HUES48 (cell line): ENCODE data around the gene TAT.
A peak's percentile ranks its signal among the peaks of the same experiment; 100 is the strongest.

Source experiments
- H3K27ac ChIP-seq: one replicate; pipeline ENCODE4 v1.7.0; 2013; ENCODE audit warnings: low read depth, low read length, inconsistent platforms
- H3K27me3 ChIP-seq: 2 replicates; pipeline ENCODE4 v1.6.1; 2013; ENCODE audit warnings: mild to moderate bottlenecking, low read length; ENCODE audit not compliant: control insufficient read depth, insufficient read depth
- H3K36me3 ChIP-seq: 2 replicates; pipeline ENCODE4 v1.6.1; 2013; ENCODE audit warnings: low read length; ENCODE audit not compliant: control insufficient read depth, insufficient read depth
- H3K4me1 ChIP-seq: 2 replicates; pipeline ENCODE4 v1.6.1; 2013; ENCODE audit warnings: mild to moderate bottlenecking, low read length; ENCODE audit not compliant: control insufficient read depth, insufficient read depth
- H3K4me3 ChIP-seq: 2 replicates; pipeline ENCODE4 v1.5.1; 2013; ENCODE audit warnings: mild to moderate bottlenecking, low read depth, low read length
- H3K9ac ChIP-seq: 2 replicates; pipeline ENCODE4 v1.6.1; 2013; ENCODE audit warnings: mild to moderate bottlenecking, low read depth, low read length, moderate library complexity
- H3K9me3 ChIP-seq: 2 replicates; pipeline ENCODE4 v1.6.1; 2013; ENCODE audit warnings: low read length; ENCODE audit not compliant: control insufficient read depth, insufficient read depth

Gene TAT

GRCh38 chr16:71537643-71538042, 39.2 kb downstream of the TAT start:
- Histone ChIP-seq H3K36me3 (peaks cover 4% of the 10 kb centered on the region; the same call in 1 of the 2 replicates), H3K4me3 (no peak overlapping the region), H3K4me1 (no peaks in the 10 kb centered on the region), H3K27me3 (no peaks in the 10 kb centered on the region), H3K9me3 (no peaks in the 10 kb centered on the region), H3K27ac (no peak overlapping the region), H3K9ac (no peak overlapping the region)

GRCh38 chr16:71536752-71537499, 40.0 kb downstream of the TAT start:
- peaks cover 4% of the 10 kb centered on the region; the same call in 1 of the 2 replicates for H3K36me3 ChIP-seq
- no peak overlapping the region for H3K9ac ChIP-seq
- H3K27me3 ChIP-seq, result no peaks in the 10 kb centered on the region
- no peaks in the 10 kb centered on the region for H3K9me3 ChIP-seq
- no peak overlapping the region for H3K4me3 ChIP-seq
- no peak overlapping the region for H3K27ac ChIP-seq
- no peaks in the 10 kb centered on the region for H3K4me1 ChIP-seq

GRCh38 chr16:71532366-71532765, 44.5 kb downstream of the TAT start:
- Histone ChIP-seq H3K9me3 (no peaks in the 10 kb centered on the region), H3K27me3 (no peaks in the 10 kb centered on the region), H3K4me1 (no peaks in the 10 kb centered on the region), H3K36me3 (no peaks in the 10 kb centered on the region), H3K27ac (no peak overlapping the region), H3K9ac (no peak overlapping the region), H3K4me3 (no peak overlapping the region)

- no peaks in the 10 kb centered on the region for H3K36me3 ChIP-seq
- H3K27me3 ChIP-seq, result no peaks in the 10 kb centered on the region
- H3K4me1 ChIP-seq, result peaks cover 27% of the 10 kb centered on the region
- no peaks in the 10 kb centered on the region for H3K9me3 ChIP-seq
- H3K9ac ChIP-seq, result no peak overlapping the region
- no peak overlapping the region for H3K27ac ChIP-seq
- no peak overlapping the region for H3K4me3 ChIP-seq
Measured at GRCh38 chr16:71528863-71529262, 48.0 kb downstream of the TAT start.

- Histone ChIP-seq H3K27ac (no peak overlapping the region), H3K27me3 (no peaks in the 10 kb centered on the region), H3K4me3 (no peak overlapping the region), H3K9ac (no peak overlapping the region), H3K4me1 (peaks cover 27% of the 10 kb centered on the region), H3K36me3 (no peaks in the 10 kb centered on the region), H3K9me3 (no peaks in the 10 kb centered on the region)
Measured at GRCh38 chr16:71528257-71528656, 48.6 kb downstream of the TAT start.

- no peaks in the 10 kb centered on the region for H3K9me3 ChIP-seq
- peak within 1 kb of the TSS; percentile 49 for H3K4me3 ChIP-seq
- peak within 1 kb of the TSS; percentile 62 for H3K9ac ChIP-seq
- peaks cover 27% of the 10 kb centered on the region for H3K4me1 ChIP-seq
- H3K27ac ChIP-seq, result peak within 1 kb of the TSS; percentile 94
- H3K36me3 ChIP-seq, result no peaks in the 10 kb centered on the region
- H3K27me3 ChIP-seq, result no peaks in the 10 kb centered on the region
Measured at GRCh38 chr16:71526111-71526631, 50.7 kb downstream of the TAT start, which contains the start of gene CHST4. CHST4 (plus strand) TSS chr16:71526426; CDS start chr16:71536678, 10,252 bp downstream.

GRCh38 chr16:71524566-71525553, 52.0 kb downstream of the TAT start:
- Histone ChIP-seq H3K27ac (peak overlapping the region; percentile 94), H3K36me3 (no peaks in the 10 kb centered on the region), H3K4me1 (peaks cover 27% of the 10 kb centered on the region), H3K4me3 (peak overlapping the region; percentile 49), H3K27me3 (no peaks in the 10 kb centered on the region), H3K9ac (peak overlapping the region; percentile 62; the same call in 1 of the 2 replicates), H3K9me3 (no peaks in the 10 kb centered on the region)

- H3K4me1 ChIP-seq, result peaks cover 17% of the 10 kb centered on the region
- H3K9me3 ChIP-seq, result no peaks in the 10 kb centered on the region
- H3K9ac ChIP-seq, result no peak overlapping the region
- H3K27ac ChIP-seq, result no peak overlapping the region
- no peaks in the 10 kb centered on the region for H3K27me3 ChIP-seq
- H3K4me3 ChIP-seq, result no peak overlapping the region
- no peaks in the 10 kb centered on the region for H3K36me3 ChIP-seq
Measured at GRCh38 chr16:71520550-71520949, 56.3 kb downstream of the TAT start.
